CD4-positive, alpha-beta T cell treated with Interleukin-1 beta for 1 hour (primary cell): ENCODE measurements around the gene PLSCR3.

Source experiments
- DNase-seq, 2 donors: peaks; one replicate each; pipeline ENCODE4 v3.0.0-alpha.2; 2020 to 2022

PLSCR3 gene

DNA sequence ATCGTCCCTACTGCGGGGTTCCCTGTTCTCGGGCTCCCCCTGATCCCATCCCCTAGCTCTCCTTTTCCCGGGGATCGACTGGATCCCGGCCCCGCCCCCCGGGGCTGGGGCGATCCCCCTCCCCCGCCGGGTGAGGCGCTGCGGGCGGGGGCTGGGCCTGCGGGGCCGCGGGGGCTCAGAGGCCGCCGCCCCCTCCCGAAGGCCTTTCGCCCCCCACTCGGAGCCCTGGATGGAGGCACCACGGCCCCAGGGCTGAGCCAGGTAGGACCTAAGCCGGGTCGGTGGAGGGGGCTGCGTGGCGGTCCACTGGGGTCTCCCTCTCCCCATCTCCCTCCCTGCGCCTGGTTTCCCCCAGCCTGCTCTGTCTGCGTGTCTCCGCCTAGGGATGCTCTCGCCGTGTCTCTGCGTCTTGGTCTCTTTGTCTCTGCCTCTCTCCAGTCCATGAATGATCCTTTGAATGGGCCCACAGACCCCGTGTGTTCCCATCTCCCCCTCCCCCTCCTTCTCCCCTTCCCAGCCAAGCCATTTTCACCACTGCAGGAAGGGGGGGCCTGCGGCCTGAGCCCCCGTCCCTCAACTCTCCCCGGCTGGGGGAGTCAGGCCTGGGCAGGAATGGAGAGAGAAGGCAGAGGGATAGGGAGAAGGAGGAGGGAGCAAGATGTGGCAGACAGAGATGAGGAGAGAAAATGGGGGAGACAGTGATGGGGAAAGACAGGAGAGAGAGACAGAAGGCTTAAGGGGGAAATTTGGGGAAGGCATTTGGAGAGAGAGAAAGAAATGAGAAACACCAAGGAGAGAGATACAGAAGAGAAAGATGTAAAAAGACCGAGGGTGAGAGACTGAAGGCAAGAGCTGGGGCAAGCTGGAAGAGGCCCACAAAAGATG, 11.3 kb upstream of the PLSCR3 start:
- no peak for DNase-seq

DNA sequence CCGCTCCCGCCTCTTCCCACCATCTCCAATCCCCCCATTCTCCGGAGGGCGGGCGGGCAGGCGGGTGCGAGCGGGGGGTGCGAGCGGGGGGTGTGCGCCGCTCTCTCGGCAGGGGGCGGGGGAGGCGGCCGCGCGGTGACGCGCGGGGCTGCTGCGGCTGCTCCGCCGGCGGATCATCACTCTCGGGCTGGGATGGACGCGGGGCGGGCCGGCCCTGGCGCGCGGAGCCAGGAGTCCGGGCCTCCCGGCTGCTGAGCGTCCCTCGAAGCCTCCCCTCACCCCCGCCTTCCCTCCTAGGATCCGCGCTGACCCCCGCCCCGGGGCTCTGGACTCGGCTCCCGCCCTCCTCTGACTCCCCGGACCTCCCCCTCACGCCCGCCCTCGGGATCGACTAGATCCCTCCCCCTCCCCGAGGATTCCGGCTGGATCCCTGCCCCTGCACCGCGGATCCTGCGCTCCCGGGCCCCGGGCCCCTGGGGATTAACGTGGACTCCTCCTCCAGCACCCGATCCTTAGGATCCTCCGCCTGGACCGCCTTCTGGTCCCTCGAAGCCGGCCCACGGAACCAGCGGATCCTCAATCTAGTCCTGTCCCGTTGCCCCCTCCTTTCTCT, 10.5 kb upstream of the PLSCR3 start:
- DNase-seq = peak; percentile 77 to 78

DNA sequence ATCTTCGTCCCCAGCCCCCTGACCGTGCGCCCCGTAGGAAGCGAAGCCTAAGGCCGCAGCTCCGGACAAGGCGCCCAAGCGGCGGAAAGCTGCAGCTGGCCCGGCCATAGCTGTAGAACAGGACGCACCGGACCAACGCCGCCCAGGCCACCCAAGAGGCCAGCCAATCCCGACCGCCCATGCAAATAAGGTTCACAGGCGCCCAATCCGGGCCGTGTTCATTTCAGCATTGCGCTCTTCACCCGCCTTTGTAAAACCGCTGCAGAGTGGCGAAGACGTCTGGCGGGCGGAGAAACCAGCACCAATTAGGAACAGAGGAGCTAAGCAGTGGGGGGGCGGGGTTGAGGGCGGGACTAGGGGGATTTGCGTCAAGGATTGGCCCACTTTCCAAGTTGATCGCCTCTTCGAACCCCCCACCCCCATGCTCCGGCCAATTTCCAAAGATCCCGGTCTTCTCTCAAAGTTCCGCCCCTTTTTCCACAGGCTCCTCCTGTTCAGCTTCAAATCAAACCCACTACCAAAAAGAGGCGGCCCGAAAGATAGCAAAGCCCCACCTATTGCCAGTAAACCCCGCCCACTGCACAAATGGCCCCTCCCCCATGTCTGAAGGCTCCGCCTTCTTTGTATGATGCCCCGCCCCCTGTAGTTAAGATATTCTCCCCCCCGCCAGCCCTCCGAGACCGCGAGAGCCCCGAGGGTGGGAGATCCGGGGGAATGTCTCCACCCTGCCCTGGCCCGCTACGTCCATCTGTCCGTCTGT, 9.8 kb upstream of the PLSCR3 start, which contains the start of gene TMEM256:
Gene TMEM256, minus strand, starts transcription at position 121 of the 760 bp plus-strand sequence. Its CDS starts 13 bp downstream, at position 108.
- DNase-seq = peak; percentile 97

DNA sequence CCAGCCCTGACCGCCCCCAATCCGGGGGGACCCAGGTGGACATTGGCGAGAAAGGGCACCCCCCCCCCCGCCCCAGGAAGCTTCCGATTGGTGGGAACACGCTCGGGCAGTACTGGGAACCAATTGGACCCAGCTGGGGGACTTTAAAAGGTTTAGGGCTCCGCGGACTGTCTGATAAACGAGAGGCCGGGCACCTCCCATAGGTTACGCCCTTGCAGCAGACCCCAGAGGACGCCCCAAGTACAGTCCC, 9.3 kb upstream of the PLSCR3 start:
- DNase-seq = no peak

DNA sequence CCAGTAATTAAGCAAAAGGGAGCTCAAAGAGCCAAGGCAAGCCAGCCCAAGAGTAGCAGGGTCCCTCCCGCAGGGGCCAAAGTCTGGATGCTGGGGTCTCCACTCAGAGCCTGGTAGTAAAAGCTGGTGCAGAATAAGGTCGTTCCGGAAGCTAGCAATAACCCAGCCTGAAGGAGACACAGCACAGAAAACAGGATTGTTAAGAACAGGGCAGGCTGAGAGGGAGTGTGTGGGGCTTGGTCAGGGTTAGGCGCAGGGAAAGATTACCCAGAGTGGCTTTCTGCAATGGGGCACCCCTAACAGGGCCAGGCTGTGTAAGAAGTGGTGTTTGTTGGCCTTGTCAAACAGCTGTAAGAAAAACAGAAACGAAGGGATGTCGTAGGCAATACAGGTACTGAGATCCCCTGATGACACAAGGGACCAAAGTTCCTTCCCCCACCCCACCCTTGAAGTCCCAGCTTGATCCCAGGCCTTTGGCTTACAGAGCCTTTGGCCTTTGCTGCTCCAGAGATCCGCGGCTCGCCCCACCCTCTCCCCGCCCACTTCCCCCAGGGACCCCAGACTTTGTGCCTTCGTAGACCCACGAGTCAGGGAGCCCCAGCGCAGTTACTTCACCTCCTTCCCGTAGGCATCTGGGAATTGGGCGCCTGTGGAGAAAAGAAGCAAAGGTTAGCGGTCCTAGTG, 8.9 kb upstream of the PLSCR3 start:
- peak; percentile 25 to 27 for DNase-seq

DNA sequence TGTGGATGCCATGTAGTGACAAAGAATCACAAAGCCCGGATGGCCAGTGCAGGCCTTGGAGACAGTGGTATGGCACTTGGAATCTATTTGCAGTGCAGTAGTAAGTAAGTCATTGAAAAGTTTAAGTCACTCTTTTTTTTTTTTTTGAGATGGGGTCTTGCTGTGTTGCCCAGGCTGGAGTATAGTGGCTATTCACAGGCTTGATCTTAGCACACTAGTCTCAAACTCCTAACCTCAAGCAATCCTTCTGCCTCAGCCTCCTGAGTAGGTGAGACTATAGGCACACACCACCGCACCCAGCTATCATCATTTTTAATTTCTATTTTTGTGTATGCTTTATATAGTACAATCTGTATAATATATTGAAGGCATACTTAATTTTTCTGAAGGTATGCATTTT, 4.3 kb upstream of the PLSCR3 start:
- no peak for DNase-seq

DNA sequence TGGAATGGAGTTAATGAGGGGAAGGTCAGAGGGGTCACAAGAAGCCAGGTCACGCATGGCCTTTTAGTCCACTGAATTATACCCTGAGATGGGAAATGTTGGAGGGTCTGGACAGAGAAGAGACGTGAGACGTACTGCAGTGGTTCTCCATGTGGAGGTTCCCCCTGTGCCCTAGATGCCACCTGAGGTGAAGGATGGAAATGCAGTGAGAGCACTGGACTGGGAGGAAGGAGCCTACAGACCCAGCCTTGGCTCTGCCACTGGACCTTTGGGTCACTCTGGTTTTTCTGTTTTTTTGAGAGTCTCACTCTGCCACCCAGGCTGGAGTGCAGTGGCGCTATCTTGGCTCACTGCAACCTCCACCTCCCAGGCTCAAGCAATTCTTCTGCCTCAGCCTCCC, 1.8 kb upstream of the PLSCR3 start:
- DNase-seq = no peak

DNA sequence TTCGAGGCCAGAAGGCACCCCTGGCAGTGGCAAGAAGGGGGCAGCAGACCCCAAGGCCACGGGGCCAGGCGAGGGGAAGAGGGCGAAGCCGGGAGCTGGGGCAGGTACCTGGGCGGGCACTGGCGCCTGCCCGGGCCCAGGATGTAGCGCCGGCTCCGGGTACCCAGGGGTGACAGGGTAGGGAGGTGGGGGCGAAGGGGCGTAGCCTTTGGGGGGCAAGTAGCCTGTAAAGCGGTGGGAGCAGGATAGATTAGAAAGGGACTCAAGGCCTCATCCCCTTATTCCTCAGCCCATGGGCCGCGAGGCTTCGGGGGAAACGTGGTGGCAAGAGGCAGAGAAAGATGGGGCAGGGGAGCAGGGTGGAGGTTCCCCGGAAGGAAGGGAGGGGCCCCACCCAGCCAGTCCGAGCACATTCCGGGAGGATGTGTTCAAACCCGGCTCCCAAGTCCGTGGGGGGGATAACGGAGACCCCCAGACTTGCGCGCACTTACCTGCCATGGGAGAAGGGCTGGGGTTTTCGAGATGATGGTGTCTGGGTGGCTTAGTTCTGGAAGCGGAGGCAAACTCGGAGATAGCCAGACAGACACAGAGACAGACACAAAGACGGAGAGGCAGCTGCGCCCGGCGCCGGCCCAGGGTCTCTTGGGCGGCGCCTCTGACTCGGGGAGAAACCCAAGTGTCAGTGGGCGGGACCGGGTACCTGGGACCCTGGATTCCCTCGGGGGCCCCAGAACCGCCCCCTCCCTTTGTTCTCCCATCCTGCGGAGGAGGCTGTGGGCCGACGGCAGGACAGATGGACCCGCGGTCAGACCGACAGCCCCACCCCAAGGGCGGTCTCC, 493 bp downstream of the PLSCR3 start:
- DNase-seq = peak; percentile 81 to 82

DNA sequence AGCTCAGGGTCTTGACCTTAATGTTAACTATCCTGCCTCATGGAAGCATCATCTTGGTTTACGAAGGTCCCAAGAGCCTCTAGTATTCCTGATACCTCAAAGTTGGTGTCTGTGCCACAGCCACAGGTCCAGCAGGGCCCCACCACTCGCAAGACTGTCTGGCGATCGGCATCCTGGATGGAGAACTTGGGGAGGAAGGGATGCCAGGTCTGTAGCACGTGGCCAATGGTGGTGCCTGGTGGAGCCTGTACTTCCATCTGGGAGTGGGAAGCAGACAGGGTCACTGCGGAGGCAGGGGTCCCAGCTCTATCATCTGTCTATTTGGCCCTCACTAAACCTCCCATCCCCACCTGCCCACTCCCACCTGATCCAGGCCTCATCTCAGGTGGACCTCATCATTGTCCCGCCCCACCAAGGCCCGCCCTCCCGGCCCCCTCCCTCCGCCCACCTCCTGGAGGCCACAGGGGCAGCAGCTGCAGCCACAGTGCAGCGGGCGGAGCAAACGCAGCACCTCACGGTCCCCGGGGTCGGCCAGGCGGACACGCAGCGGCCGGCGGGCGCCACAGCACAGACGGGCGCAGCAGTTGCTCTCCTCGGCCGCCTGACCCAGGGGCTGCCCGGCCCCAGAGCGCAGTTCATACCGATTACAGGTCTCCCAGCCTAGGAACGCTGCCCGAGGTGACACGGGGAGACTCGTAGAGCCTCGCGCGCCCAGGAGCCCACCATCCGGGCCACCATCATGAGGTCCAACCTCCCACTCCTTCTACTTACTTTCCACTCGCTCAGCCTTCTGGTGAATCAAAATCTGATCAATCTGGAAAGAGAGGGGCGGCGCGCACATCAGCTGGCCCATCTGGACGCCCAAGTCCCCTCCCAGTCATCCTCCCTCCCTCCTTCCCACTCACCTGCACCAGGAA, 1.4 kb downstream of the PLSCR3 start:
- no peak for DNase-seq

DNA sequence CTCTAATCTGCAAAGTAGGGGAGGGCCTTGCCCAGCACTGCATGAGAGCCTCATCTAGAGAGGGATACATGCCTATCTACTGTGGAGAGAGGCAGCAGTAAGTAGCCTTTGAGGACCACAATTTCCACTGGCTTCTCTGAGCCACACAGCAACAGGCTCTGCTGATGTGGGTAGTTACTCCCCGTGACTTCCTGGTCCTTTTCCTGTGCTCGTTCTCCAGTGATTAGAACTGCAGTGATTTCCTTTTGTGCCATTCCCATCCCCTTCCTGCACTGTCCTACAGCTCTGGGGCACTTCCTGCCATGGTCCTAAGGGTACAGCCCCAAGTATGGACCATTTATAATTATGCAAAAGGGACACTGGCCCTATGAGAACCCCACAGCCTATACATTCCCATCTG, 3.0 kb downstream of the PLSCR3 start:
- DNase-seq = no peak

DNA sequence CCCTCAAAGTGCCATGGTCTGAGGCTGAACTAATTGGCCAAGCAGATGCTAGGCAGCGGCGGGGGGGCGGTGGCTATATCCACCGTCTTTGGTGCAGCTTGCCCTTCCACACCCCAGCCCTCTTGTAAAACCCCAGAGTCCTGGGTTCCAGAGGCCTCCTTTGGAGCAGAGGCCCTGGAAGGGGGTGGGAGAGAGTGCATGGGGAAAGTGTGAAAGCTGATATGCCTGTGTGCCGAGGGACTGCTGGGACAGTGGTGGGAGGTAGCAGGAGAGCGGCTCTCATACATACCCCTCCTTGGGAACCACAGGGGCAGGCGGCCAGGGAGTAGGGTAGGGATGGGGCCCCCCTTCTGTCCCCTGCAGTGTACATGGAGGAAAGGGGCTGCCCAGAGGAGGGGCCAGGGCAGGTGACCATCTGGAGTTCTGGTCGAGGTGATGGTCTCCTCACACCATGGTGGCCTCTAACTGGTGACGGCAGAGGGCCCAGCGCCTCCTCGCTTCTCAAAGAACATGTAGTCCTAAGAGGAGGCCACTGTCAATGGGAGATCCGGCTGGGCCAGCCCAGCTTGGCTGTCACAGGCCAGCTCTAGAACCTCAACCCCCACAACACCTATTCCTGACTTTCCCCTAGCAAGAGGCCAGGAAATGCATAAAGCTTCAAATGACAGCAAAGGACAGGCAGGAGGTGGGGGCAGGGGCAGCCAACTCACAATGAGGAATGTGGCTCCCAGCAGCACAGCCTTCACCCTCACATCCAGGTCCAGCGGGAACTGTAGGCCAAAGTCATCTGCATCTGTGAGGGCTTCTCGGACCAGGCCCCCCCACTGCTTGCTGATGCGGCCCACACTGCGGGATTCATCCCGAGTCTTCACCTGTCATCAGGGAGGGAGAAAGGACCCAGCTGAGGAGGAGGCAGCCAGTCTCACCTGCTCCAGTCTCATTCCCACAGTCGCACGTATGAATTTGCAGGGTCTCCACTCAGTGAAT, 4.1 kb downstream of the PLSCR3 start:
- DNase-seq = no peak

DNA sequence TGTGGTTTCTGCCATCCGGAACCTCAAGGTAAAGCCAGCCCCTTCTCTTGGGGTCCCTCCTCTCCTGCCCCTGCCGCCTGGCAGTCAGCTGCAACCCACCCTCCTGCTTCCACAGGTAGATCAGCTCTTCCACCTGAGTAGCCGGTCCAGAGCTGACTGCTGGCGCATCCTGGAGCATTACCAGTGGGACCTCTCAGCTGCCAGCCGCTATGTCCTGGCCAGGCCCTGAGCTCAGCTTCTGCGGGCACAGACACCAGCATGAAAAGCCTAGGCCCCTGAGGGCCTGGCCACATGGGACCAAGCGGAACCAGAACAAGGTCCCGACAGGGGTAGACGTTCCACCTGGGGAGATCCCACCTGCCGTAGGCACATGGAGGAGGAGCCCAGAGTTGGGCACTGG, 5.5 kb downstream of the PLSCR3 start:
- no peak for DNase-seq

DNA sequence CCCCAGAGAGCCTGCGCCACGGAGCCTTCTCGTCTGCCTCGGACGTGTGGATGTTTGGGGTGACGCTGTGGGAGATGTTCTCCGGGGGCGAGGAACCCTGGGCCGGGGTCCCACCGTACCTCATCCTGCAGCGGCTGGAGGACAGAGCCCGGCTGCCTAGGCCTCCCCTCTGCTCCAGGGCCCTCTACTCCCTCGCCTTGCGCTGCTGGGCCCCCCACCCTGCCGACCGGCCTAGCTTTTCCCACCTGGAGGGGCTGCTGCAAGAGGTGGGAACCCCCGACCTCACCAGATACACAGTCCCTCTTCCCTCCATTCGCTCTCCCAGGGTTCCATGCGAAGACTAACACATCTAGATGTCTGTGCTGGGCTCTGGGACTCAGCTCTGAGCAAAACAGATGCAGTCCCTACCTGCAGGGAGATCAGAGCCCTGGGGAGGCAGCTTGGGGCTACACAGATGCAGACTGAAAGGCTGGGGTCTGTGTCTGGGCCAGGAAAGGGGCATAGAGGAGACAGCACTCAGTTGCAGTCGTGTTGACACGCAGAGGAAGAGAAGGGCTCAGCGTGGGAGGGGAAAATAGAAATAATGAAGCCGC, 9.7 kb downstream of the PLSCR3 start:
- no peak for DNase-seq

DNA sequence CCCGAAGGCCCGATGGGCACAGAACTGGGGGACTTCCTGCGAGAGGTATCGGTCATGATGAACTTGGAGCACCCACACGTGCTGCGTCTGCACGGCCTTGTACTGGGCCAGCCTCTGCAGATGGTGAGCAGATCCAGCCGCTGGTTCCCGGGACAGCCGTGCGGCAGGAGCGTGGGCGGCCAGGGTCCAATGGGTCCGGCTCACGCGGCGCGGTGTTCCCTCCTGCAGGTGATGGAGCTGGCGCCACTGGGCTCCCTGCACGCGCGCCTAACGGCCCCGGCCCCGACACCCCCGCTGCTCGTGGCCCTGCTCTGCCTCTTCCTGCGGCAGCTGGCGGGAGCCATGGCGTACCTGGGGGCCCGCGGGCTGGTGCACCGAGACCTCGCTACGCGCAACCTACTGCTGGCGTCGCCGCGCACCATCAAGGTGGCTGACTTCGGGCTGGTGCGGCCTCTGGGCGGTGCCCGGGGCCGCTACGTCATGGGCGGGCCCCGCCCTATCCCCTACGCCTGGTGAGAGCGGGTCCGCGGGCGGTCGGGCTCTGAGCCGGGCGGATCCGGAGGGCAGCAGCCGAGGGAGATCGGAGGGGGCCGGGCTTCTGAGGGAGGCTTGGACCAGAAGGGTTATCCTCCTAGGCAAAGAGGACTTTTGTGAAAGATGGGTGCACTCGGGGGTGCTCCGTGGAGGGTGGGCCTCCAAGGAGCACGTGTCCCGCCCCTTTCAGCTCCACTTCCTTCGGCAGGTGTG, 10.4 kb downstream of the PLSCR3 start:
- DNase-seq = peak; percentile 82 to 85

DNA sequence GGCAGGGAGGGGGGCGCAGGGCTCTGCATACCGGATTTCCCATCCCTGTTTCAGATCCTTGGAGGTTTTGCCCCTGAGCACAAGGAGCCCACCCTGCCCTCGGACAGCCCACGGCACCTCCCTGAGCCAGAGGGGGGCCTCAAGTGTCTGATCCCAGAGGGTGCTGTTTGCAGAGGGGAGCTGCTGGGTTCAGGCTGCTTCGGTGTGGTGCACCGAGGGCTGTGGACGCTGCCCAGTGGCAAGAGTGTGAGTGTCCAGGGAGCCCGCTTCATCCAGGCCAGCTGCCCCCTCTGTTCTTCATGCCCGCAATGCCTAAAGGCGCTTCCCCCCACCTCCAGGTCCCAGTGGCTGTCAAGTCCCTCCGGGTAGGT, 11.0 kb downstream of the PLSCR3 start:
- no peak for DNase-seq

DNA sequence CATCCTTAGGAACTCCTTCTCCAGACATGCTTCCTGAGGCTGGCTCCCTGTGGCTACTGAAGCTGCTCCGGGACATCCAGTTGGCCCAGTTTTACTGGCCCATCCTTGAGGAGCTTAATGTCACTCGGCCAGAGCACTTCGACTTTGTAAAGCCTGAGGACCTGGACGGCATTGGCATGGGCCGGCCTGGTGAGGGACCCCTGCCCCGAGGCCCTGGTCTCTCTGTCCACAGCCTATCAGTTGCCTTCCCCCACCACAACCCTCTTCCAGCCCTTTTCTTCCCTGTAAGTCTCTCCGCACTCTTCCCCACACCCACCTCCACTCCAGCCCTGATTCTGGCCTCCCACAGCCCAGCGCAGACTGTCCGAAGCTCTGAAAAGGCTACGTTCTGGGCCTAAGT, 11.4 kb downstream of the PLSCR3 start:
- DNase-seq = no peak

DNA sequence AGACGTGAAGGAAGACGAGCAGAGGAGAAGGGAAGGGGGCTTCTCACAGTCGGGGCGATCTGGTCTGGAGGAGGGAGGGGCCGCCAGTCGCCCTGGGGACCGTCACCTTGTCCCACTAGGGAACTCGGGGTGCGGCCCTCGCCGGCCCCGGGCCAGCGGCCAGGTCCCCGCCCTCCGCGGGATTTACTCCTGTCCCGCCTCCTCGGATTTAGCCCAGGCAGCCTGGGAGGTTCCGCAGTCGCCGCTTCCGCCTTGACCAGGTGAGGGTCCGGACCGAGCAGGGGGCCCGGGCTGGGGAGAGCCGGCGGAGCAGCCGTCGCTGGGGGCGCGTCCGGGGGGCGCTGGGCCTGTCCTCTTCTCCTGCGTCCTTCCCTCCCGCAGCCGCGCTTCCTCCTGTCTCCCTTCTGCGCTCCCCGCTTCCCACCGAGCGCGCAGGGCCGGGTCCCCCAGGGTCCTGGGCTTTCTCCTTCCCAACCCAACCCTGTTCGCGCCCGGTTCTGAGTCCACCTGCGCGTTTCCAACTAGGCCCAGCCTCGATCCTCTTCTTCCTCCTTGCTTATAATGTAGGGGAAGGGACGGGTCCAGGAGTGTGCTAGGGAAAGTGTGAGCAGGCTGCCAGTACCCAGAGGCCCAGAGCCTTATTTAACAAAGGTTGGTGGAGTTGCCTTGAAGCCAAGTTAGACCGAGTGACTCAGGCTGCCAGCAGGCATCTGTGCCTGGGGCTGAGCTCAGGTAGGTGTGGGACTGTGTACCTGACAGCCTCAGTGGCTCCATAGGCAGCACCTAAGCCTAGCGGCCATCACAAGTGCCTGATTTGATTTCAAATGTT, 13.3 kb downstream of the PLSCR3 start, which contains the start of gene TNK1:
Gene TNK1, plus strand, starts transcription at position 235 of the 829 bp plus-strand sequence. CDS start 1,838 bp downstream, outside the sequence.
- DNase-seq = no peak

DNA sequence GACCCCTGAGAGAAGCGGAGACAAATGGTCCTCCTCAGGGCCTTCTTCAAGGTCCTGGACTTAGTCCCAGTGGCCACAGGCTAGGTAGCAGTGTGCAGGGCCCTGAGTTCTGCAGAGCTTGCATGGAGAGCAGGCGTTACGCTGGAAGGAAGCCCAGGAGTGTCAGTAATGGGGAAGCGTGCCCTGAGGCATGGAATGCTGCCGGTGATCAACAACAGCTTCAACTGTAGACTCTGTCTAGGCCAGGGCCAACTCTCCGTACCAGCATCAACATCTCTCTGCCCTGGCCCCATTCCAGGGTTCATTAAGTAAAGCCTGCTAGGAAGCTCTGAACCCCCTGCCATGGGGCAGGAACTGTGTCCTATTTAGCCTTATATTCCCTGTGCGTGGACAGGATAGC, 14.0 kb downstream of the PLSCR3 start:
- DNase-seq = no peak
